ENCODE results near the gene ELL. TPM values are rescaled to one million over a fixed set of nuclear protein-coding genes. Genes with fewer than 3 reads are reported as not detected.

Gene ELL
- total and polyA plus RNA-seq, 2 experiments from 2014 or later: 16.4 to 24.2 TPM

DNA sequence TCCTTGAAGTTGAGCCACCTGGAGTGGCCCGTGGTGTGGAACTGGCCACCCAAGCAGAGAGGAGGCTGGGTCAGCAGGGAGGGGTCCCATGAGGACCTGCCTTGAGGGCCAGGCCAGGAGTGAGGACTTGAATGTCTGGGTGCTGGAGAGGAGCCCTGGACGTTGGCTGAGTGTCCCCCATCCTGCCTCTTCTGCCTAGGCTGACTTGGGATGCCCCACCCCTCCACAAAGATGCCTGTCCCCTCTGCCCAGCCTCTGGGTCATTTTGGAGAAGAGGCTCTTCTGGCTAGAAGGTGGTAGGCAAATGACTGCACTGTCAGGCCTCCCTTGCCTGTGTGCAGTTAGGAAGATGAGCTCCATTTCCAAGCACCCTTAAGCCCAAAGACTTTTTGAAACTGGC lies 100.9 kb downstream of the ELL start:
- Histone ChIP-seq H3K36me3 (ENCODE audit: low read depth) (no peaks in the 10 kb centered on the region), H3K9ac (peak overlapping the region; percentile 94), H4K20me1 (ENCODE audit: insufficient read depth) (no peaks in the 10 kb centered on the region), H3K4me1 (ENCODE audit: insufficient read depth) (peaks cover 43% of the 10 kb centered on the region), H3K4me3 (peak overlapping the region; percentile 73), H3F3A (ENCODE audit: insufficient read depth) (peaks cover 26% of the 10 kb centered on the region), H3K79me2 (ENCODE audit: insufficient read depth) (peaks cover 65% of the 10 kb centered on the region), H2AFZ (no peak overlapping the region), H3K27ac (peak overlapping the region; percentile 100), H3K4me2 (ENCODE audit: unreplicated experiment) (peak overlapping the region; percentile 80), H3K9me2 (ENCODE audit: insufficient read depth) (no peaks in the 10 kb centered on the region), H3K9me3 (ENCODE audit: low read depth) (no peaks in the 10 kb centered on the region), H3K27me3 (replicated peaks; ENCODE audit: insufficient read depth) (no peaks in the 10 kb centered on the region)
- in situ Hi-C loops (cut with MboI): no loop called here
- TF ChIP-seq EZH2 (IDR thresholded peaks at IDR 0.05; ENCODE audit: insufficient read depth, poor library complexity, severe bottlenecking): no peak
- no peak for TF ChIP-seq EZH2phosphoT487 (IDR thresholded peaks at IDR 0.05; ENCODE audit: insufficient read depth, low read depth)
- 6 to 10% methylated on average over 2 of the region's 2 CpGs for WGBS, 2 experiments (ENCODE audit: low coverage in 1 of 2, low lambda C conversion rate in 2 of 2, missing lambda C conversion rate in 2 of 2)
- DNase-seq: no peak

- Histone ChIP-seq H3K9me2 (ENCODE audit: insufficient read depth) (no peaks in the 10 kb centered on the region), H2AFZ (no peak overlapping the region), H3K36me3 (ENCODE audit: low read depth) (no peaks in the 10 kb centered on the region), H3K4me1 (ENCODE audit: insufficient read depth) (peaks cover 46% of the 10 kb centered on the region), H3K79me2 (ENCODE audit: insufficient read depth) (peaks cover 55% of the 10 kb centered on the region), H3K27me3 (replicated peaks; ENCODE audit: insufficient read depth) (no peaks in the 10 kb centered on the region), H3K4me2 (ENCODE audit: unreplicated experiment) (peak overlapping the region; percentile 80), H3F3A (ENCODE audit: insufficient read depth) (peaks cover 29% of the 10 kb centered on the region), H3K9me3 (ENCODE audit: low read depth) (no peaks in the 10 kb centered on the region), H4K20me1 (ENCODE audit: insufficient read depth) (no peaks in the 10 kb centered on the region), H3K27ac (peak overlapping the region; percentile 100), H3K9ac (peak overlapping the region; percentile 94), H3K4me3 (peak overlapping the region; percentile 73)
- peak; percentile 59 for DNase-seq
- WGBS, 2 experiments (ENCODE audit: low coverage in 1 of 2, low lambda C conversion rate in 2 of 2, missing lambda C conversion rate in 2 of 2): 1 to 3% methylated on average over 45 to 77 of the region's 97 CpGs
- TF ChIP-seq EZH2phosphoT487 (IDR thresholded peaks at IDR 0.05; ENCODE audit: insufficient read depth, low read depth) (no peak), EZH2 (IDR thresholded peaks at IDR 0.05; ENCODE audit: insufficient read depth, poor library complexity, severe bottlenecking) (no peak)
- in situ Hi-C loops (cut with MboI): no loop called here
Measured at GRCh38 chr19:18419699-18420460, 102.0 kb downstream of the ELL start.

GRCh38 chr19:18419195-18419698 lies 102.6 kb downstream of the ELL start, which contains the start of gene SSBP4:
Gene SSBP4 (plus strand): TSS chr19:18419398. CDS start chr19:18419649, 251 bp downstream.
- H3F3A ChIP-seq (ENCODE audit: insufficient read depth): peaks cover 29% of the 10 kb centered on the region
- H3K9me2 ChIP-seq (ENCODE audit: insufficient read depth): no peaks in the 10 kb centered on the region
- peak within 1 kb of the TSS; percentile 75 for H2AFZ ChIP-seq
- H4K20me1 ChIP-seq (ENCODE audit: insufficient read depth): no peaks in the 10 kb centered on the region
- peaks cover 49% of the 10 kb centered on the region for H3K79me2 ChIP-seq (ENCODE audit: insufficient read depth)
- peak within 1 kb of the TSS; percentile 94 for H3K9ac ChIP-seq
- WGBS, 2 experiments (ENCODE audit: low coverage in 1 of 2, low lambda C conversion rate in 2 of 2, missing lambda C conversion rate in 2 of 2): 1 to 6% methylated on average over 35 to 61 of the region's 80 CpGs
- H3K4me2 ChIP-seq (ENCODE audit: unreplicated experiment): peak within 1 kb of the TSS; percentile 80
- peak; percentile 93 for DNase-seq
- H3K27me3 ChIP-seq (replicated peaks; ENCODE audit: insufficient read depth): no peaks in the 10 kb centered on the region
- no peaks in the 10 kb centered on the region for H3K36me3 ChIP-seq (ENCODE audit: low read depth)
- peaks cover 52% of the 10 kb centered on the region for H3K4me1 ChIP-seq (ENCODE audit: insufficient read depth)
- H3K4me3 ChIP-seq: peak within 1 kb of the TSS; percentile 73
- TF ChIP-seq EZH2 (IDR thresholded peaks at IDR 0.05; ENCODE audit: insufficient read depth, poor library complexity, severe bottlenecking) (no peak), EZH2phosphoT487 (IDR thresholded peaks at IDR 0.05; ENCODE audit: insufficient read depth, low read depth) (no peak)
- H3K27ac ChIP-seq: peak within 1 kb of the TSS; percentile 100
- in situ Hi-C loops (cut with MboI): no loop called here
- no peaks in the 10 kb centered on the region for H3K9me3 ChIP-seq (ENCODE audit: low read depth)

- no peaks in the 10 kb centered on the region for H3K27me3 ChIP-seq (replicated peaks; ENCODE audit: insufficient read depth)
- no peaks in the 10 kb centered on the region for H3K9me2 ChIP-seq (ENCODE audit: insufficient read depth)
- H3K4me1 ChIP-seq (ENCODE audit: insufficient read depth): peaks cover 52% of the 10 kb centered on the region
- no peaks in the 10 kb centered on the region for H3K36me3 ChIP-seq (ENCODE audit: low read depth)
- peak overlapping the region; percentile 80 for H3K4me2 ChIP-seq (ENCODE audit: unreplicated experiment)
- WGBS, 2 experiments (ENCODE audit: low coverage in 1 of 2, low lambda C conversion rate in 2 of 2, missing lambda C conversion rate in 2 of 2): 15 to 17% methylated on average over 33 to 35 of the region's 39 CpGs
- H3K4me3 ChIP-seq: peak overlapping the region; percentile 73
- H4K20me1 ChIP-seq (ENCODE audit: insufficient read depth): no peaks in the 10 kb centered on the region
- peaks cover 27% of the 10 kb centered on the region for H3F3A ChIP-seq (ENCODE audit: insufficient read depth)
- peaks cover 43% of the 10 kb centered on the region for H3K79me2 ChIP-seq (ENCODE audit: insufficient read depth)
- in situ Hi-C loops (cut with MboI): no loop called here
- TF ChIP-seq EZH2 (IDR thresholded peaks at IDR 0.05; ENCODE audit: insufficient read depth, poor library complexity, severe bottlenecking) (no peak), EZH2phosphoT487 (IDR thresholded peaks at IDR 0.05; ENCODE audit: insufficient read depth, low read depth) (no peak)
- DNase-seq: peak; percentile 79
- peak overlapping the region; percentile 100 for H3K27ac ChIP-seq
- H3K9me3 ChIP-seq (ENCODE audit: low read depth): no peaks in the 10 kb centered on the region
- H2AFZ ChIP-seq: peak overlapping the region; percentile 75
- H3K9ac ChIP-seq: peak overlapping the region; percentile 94
Measured at GRCh38 chr19:18418483-18419194, 103.2 kb downstream of the ELL start.

Data from GM23248 (cell line).